ENCODE measurements around the gene SLC35E1.

GRCh38 chr19:16542045-16542909 lies 29.9 kb downstream of the SLC35E1 start, which contains the start of gene CHERP:
- no peak for TF ChIP-seq CTCF (conservative IDR thresholded peaks at IDR 0.05; ENCODE audit: low read depth, low read length)
- TF ChIP-seq EZH2 (IDR thresholded peaks at IDR 0.05; ENCODE audit: low read length, unreplicated experiment): no peak

Measured in PC-3 (cell line).